Trophoblast cell (in vitro differentiated cells and primary cell): ENCODE results near the gene RASL10B.
"Not testable (repeated sequence)": the region's sequence is repeated elsewhere in the genome, so short reads cannot be mapped to it uniquely, and the experiment has no call there.

Experiments
- DNase-seq, 2 donors: peaks; one replicate each; pipeline ENCODE4 v3.0.0-alpha.2; 2016
- H2AFZ ChIP-seq: 2 replicates; pipeline ENCODE4 v1.6.1; 2013; ENCODE audit warnings: low read length, moderate library complexity, mild to moderate bottlenecking; ENCODE audit not compliant: insufficient read depth, poor library complexity
- H2AK5ac ChIP-seq: 2 replicates; pipeline ENCODE4 v1.6.1; 2013; ENCODE audit warnings: mild to moderate bottlenecking, low read length
- H2BK120ac ChIP-seq: 2 replicates; pipeline ENCODE4 v1.6.1; 2013; ENCODE audit warnings: low read length, mild to moderate bottlenecking, moderate library complexity; ENCODE audit not compliant: insufficient read depth, poor library complexity
- H2BK12ac ChIP-seq: 2 replicates; pipeline ENCODE4 v1.6.1; 2013; ENCODE audit warnings: mild to moderate bottlenecking, low read length, moderate library complexity
- H2BK5ac ChIP-seq: 2 replicates; pipeline ENCODE4 v1.6.1; 2013; ENCODE audit warnings: low read length, low read depth, moderate library complexity, mild to moderate bottlenecking; ENCODE audit not compliant: poor library complexity
- H3K14ac ChIP-seq: 2 replicates; pipeline ENCODE4 v1.6.1; 2013; ENCODE audit warnings: mild to moderate bottlenecking, low read length
- H3K18ac ChIP-seq: 2 replicates; pipeline ENCODE4 v1.6.1; 2013; ENCODE audit warnings: mild to moderate bottlenecking, low read length
- H3K23ac ChIP-seq: 2 replicates; pipeline ENCODE4 v1.6.1; 2013; ENCODE audit warnings: low read length
- H3K27ac ChIP-seq: 2 replicates; pipeline ENCODE4 v1.5.1; 2013; ENCODE audit warnings: low read depth, mild to moderate bottlenecking, inconsistent platforms, low read length, moderate library complexity
- H3K27me3 ChIP-seq: 2 replicates; pipeline ENCODE4 v1.6.1; 2013; ENCODE audit warnings: inconsistent platforms, mild to moderate bottlenecking, low read length, moderate library complexity; ENCODE audit not compliant: insufficient read depth
- H3K36me3 ChIP-seq, 2 experiments: 1 replicate in 1 of 2; 2 replicates in 1 of 2; pipeline ENCODE4 v1.6.1; 2013; ENCODE audit warnings: low read length in 2 of 2, mild to moderate bottlenecking in 2 of 2, moderate library complexity in 1 of 2; ENCODE audit not compliant: insufficient read depth in 2 of 2, control insufficient read depth in 1 of 2
- H3K4ac ChIP-seq: 2 replicates; pipeline ENCODE4 v1.6.1; 2013; ENCODE audit warnings: low read depth, mild to moderate bottlenecking, low read length, moderate library complexity
- H3K4me1 ChIP-seq, 2 experiments: 1 replicate in 1 of 2; 2 replicates in 1 of 2; pipeline ENCODE4 v1.6.1; 2013; ENCODE audit warnings: low read length in 2 of 2, mild to moderate bottlenecking in 2 of 2, moderate library complexity in 1 of 2; ENCODE audit not compliant: insufficient read depth in 2 of 2, control insufficient read depth in 1 of 2
- H3K4me2 ChIP-seq: 2 replicates; pipeline ENCODE4 v1.6.1; 2013; ENCODE audit warnings: inconsistent platforms, mild to moderate bottlenecking, low read length, moderate library complexity
- H3K4me3 ChIP-seq: 2 replicates; pipeline ENCODE4 v1.5.1; 2013; ENCODE audit warnings: mild to moderate bottlenecking, low read depth, low read length, inconsistent platforms
- H3K79me1 ChIP-seq: one replicate; pipeline ENCODE4 v1.6.1; 2013; ENCODE audit warnings: low read length
- H3K79me2 ChIP-seq: 2 replicates; pipeline ENCODE4 v1.6.1; 2013; ENCODE audit warnings: low read length, mild to moderate bottlenecking; ENCODE audit not compliant: control insufficient read depth, insufficient read depth, poor library complexity
- H3K9ac ChIP-seq: 2 replicates; pipeline ENCODE4 v1.6.1; 2013; ENCODE audit warnings: mild to moderate bottlenecking, low read length
- H3K9me3 ChIP-seq: 2 replicates; pipeline ENCODE4 v1.6.1; 2013; ENCODE audit warnings: low read depth, mild to moderate bottlenecking, control low read depth, inconsistent platforms, low read length; ENCODE audit not compliant: insufficient read depth
- H4K12ac ChIP-seq: 2 replicates; pipeline ENCODE4 v1.6.1; 2013; ENCODE audit warnings: low read depth, mild to moderate bottlenecking, low read length, moderate library complexity
- H4K8ac ChIP-seq: 2 replicates; pipeline ENCODE4 v1.6.1; 2013; ENCODE audit warnings: low read depth, mild to moderate bottlenecking, low read length, moderate library complexity
- H4K91ac ChIP-seq: one replicate; pipeline ENCODE4 v1.6.1; 2013; ENCODE audit warnings: low read depth, mild to moderate bottlenecking, low read length, moderate library complexity
- WGBS: extraction: QIAGEN DNeasy Blood & Tissue Kit; methylation state at CpG from one replicate; pipeline ENCODE4 v1.1.7; 2013; ENCODE audit warnings: missing lambda C conversion rate; ENCODE audit not compliant: insufficient read length, insufficient coverage; ENCODE audit errors: extremely low coverage; 5-methylcytosine and 5-hydroxymethylcytosine counted together

The RASL10B gene

GRCh38 chr17:35751541-35751940 is 20.1 kb downstream of the RASL10B start:
- H2AK5ac ChIP-seq, H3K4ac ChIP-seq, H3K79me1 ChIP-seq, H2BK120ac ChIP-seq, H3K4me2 ChIP-seq, H3K27ac ChIP-seq, H3K4me3 ChIP-seq, H2BK12ac ChIP-seq, H3K4me1 ChIP-seq, H4K91ac ChIP-seq, H3K18ac ChIP-seq, H3K9ac ChIP-seq, H3K9me3 ChIP-seq, H3K36me3 ChIP-seq, H2BK5ac ChIP-seq, H4K12ac ChIP-seq, H3K27me3 ChIP-seq, H3K79me2 ChIP-seq, H2AFZ ChIP-seq, H3K23ac ChIP-seq, H4K8ac ChIP-seq, H3K14ac ChIP-seq, DNase-seq: not testable (repeated sequence)
- no CpG with 5 or more reads among the region's 4 CpGs for WGBS

GRCh38 chr17:35752471-35752870 is 21.0 kb downstream of the RASL10B start:
- Histone ChIP-seq H3K14ac (no peak overlapping the region), H3K36me3 (no peaks in the 10 kb centered on the region), H3K18ac (no peak overlapping the region), H4K91ac (no peak overlapping the region), H3K4me3 (no peak overlapping the region), H3K9ac (no peak overlapping the region), H3K9me3 (no peaks in the 10 kb centered on the region), H2AK5ac (no peak overlapping the region), H3K4ac (no peak overlapping the region), H3K4me2 (no peak overlapping the region), H4K12ac (no peak overlapping the region), H3K23ac (no peak overlapping the region), H2BK12ac (no peak overlapping the region), H2BK5ac (no peak overlapping the region), H3K27ac (no peak overlapping the region), H3K79me1 (no peaks in the 10 kb centered on the region), H3K79me2 (no peaks in the 10 kb centered on the region), H3K4me1 (peaks cover 5% of the 10 kb centered on the region in 2 experiments), H2BK120ac (no peak overlapping the region), H2AFZ (no peak overlapping the region), H4K8ac (no peak overlapping the region), H3K27me3 (no peaks in the 10 kb centered on the region)
- no CpG with 5 or more reads among the region's 16 CpGs for WGBS
- DNase-seq, result no peak

DNA sequence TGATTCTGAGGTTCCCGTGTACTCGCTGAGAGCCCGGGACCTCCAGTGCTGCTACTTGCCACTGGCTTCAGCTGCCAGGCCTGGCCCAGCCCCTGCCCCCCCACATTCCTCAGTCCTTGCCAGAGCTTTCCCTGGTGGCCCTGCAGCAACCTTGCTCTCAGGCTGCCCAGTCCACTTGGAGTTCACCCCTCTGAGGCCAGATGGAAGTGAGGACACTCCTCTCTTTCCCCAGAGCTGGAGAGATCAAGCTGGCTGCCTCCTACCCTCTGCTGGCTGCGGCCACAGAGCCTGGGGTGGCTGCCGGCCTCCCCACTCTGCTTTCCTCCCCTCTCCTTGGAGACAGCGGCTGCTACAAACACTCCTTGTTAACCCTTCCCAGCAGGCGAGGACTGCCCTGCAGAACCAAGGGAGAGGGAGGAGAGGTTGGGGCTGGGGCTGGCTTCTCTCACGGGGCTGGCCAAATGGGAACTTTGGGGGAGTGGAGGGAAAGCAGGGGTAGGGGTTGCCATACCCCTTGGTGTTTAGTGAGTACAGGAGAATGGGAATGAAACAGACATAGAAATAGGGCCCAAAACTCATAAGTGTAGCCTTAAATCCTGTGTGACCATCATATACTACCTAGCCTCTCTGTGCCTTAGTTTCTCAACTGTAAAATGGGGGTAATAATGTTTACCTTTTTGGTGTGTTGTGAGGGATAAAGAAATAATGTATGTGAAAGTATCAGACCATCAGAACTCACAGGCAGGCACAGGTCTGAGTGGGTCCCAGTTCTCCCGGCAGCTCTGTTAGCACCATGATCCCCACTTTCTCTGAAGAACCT is 21.7 kb downstream of the RASL10B start, which contains the start of gene GAS2L2:
TSS of gene GAS2L2 (minus strand) at position 295 of the 820 bp plus-strand sequence. CDS start 389 bp downstream, outside the sequence.
- Histone ChIP-seq H3K9ac (no peak within 1 kb of the TSS), H3K14ac (no peak within 1 kb of the TSS), H2BK120ac (no peak within 1 kb of the TSS), H4K8ac (no peak within 1 kb of the TSS), H4K91ac (no peak within 1 kb of the TSS), H3K9me3 (no peaks in the 10 kb centered on the region), H2BK12ac (no peak within 1 kb of the TSS), H3K4me3 (no peak within 1 kb of the TSS), H3K4me2 (no peak within 1 kb of the TSS), H3K27me3 (no peaks in the 10 kb centered on the region), H3K4me1 (peaks cover 5% of the 10 kb centered on the region in 2 experiments), H3K23ac (no peak within 1 kb of the TSS), H4K12ac (no peak within 1 kb of the TSS), H3K79me2 (no peaks in the 10 kb centered on the region), H2AFZ (no peak within 1 kb of the TSS), H3K27ac (no peak within 1 kb of the TSS), H3K18ac (no peak within 1 kb of the TSS), H2AK5ac (no peak within 1 kb of the TSS), H3K4ac (no peak within 1 kb of the TSS), H2BK5ac (no peak within 1 kb of the TSS), H3K36me3 (no peaks in the 10 kb centered on the region), H3K79me1 (no peaks in the 10 kb centered on the region)
- no CpG with 5 or more reads among the region's 9 CpGs for WGBS
- DNase-seq, result no peak

GRCh38 chr17:35757243-35757642 is 25.8 kb downstream of the RASL10B start:
- H3K9me3 ChIP-seq, result no peaks in the 10 kb centered on the region
- no peaks in the 10 kb centered on the region for H3K79me1 ChIP-seq
- H3K27me3 ChIP-seq, result no peaks in the 10 kb centered on the region
- H3K4me1 ChIP-seq, result no peaks in the 10 kb centered on the region
- no peak overlapping the region for H3K27ac ChIP-seq
- no peak overlapping the region for H3K14ac ChIP-seq
- H2BK12ac ChIP-seq, result no peak overlapping the region
- H2BK120ac ChIP-seq, result no peak overlapping the region
- no peak overlapping the region for H4K12ac ChIP-seq
- H3K36me3 ChIP-seq, result no peaks in the 10 kb centered on the region
- no peak overlapping the region for H2AFZ ChIP-seq
- no peak overlapping the region for H3K4ac ChIP-seq
- H3K9ac ChIP-seq, result no peak overlapping the region
- H3K18ac ChIP-seq, result no peak overlapping the region
- no peak overlapping the region for H4K8ac ChIP-seq
- no peak overlapping the region for H3K4me2 ChIP-seq
- H2AK5ac ChIP-seq, result no peak overlapping the region
- H3K23ac ChIP-seq, result no peak overlapping the region
- H3K79me2 ChIP-seq, result no peaks in the 10 kb centered on the region
- no peak overlapping the region for H4K91ac ChIP-seq
- H2BK5ac ChIP-seq, result no peak overlapping the region
- H3K4me3 ChIP-seq, result no peak overlapping the region
- no peak for DNase-seq
